ENCODE results near the gene TULP1. TPM values are rescaled to one million over a fixed set of nuclear protein-coding genes. Genes with fewer than 3 reads are reported as not detected.

TULP1 gene
- total and polyA plus RNA-seq, 2 of the 13 experiments (the other 11 are each of a cell fraction or from before 2014, with no cell fraction given), result not detected

DNA sequence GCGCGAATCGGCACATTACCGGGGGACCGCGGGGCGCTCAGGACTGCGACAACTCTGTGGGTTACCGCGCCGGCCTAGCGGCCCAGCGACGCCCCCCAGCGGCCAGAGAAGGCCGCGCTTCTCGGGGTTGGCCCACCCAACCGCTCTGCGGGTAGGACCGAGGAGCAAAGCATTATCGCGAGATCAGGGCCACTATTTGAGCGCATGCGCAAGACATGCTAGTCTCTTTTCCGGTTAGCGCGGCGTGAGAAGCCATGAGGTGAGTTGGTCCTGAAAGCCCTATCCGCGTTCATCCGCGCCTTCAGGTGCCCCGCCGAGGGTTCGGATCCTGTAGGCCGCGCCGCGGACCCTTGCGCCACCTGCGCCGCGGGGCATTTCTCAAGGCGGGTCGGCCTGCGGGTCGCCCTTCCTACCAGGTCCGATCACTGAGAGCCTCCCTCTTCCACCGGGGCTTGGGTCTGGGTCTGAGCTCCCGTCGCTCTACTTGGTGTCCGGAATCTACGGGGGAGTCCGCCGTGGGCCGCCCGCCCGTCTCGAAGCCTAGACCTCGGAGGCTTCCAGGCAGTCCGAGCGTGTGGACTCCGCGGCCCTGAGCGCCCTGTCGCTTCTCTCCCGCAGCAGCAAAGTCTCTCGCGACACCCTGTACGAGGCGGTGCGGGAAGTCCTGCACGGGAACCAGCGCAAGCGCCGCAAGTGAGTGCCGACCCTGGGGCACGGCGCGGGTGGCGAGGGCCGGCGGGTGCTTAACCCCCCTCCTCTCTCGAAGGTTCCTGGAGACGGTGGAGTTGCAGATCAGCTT, 44.3 kb downstream of the TULP1 start, which contains the start of gene RPL10A (continued):
- TF ChIP-seq, protein P1, sequence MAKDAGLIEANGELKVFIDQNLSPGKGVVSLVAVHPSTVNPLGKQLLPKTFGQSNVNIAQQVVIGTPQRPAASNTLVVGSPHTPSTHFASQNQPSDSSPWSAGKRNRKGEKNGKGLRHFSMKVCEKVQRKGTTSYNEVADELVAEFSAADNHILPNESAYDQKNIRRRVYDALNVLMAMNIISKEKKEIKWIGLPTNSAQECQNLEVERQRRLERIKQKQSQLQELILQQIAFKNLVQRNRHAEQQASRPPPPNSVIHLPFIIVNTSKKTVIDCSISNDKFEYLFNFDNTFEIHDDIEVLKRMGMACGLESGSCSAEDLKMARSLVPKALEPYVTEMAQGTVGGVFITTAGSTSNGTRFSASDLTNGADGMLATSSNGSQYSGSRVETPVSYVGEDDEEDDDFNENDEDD (CRISPR knock-in tag; IDR thresholded peaks at IDR 0.05; ENCODE audit: borderline replicate concordance), result no peak; the same call in 1 of the 2 replicates
- TF ChIP-seq, protein P2, sequence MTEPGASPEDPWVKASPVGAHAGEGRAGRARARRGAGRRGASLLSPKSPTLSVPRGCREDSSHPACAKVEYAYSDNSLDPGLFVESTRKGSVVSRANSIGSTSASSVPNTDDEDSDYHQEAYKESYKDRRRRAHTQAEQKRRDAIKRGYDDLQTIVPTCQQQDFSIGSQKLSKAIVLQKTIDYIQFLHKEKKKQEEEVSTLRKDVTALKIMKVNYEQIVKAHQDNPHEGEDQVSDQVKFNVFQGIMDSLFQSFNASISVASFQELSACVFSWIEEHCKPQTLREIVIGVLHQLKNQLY (CRISPR knock-in tag; IDR thresholded peaks at IDR 0.05), result peak; percentile 79
- TF ChIP-seq KDM6A (CRISPR knock-in tag; IDR thresholded peaks at IDR 0.05; ENCODE audit: low read depth) (no peak), ELF3 (CRISPR knock-in tag; IDR thresholded peaks at IDR 0.05) (peak; percentile 95), ZNF44 (CRISPR knock-in tag; IDR thresholded peaks at IDR 0.05) (peak; percentile 74; the same call in 1 of the 2 replicates), NR1H2 (CRISPR knock-in tag; IDR thresholded peaks at IDR 0.05; ENCODE audit: borderline replicate concordance, low read depth) (peak; percentile 97), DPF2 (CRISPR knock-in tag; IDR thresholded peaks at IDR 0.05; ENCODE audit: borderline replicate concordance, low read depth) (0 out of 2 replicates have a peak, but pooled peaks have one; percentile 51), ZNF33B (CRISPR knock-in tag; IDR thresholded peaks at IDR 0.05) (peak; percentile 92), HOXD1 (CRISPR knock-in tag; IDR thresholded peaks at IDR 0.05) (peak; percentile 80; the same call in 1 of the 2 replicates), NFIB (CRISPR knock-in tag; IDR thresholded peaks at IDR 0.05; ENCODE audit: borderline replicate concordance) (peak; percentile 98), ZNF367 (CRISPR knock-in tag; IDR thresholded peaks at IDR 0.05; ENCODE audit: borderline replicate concordance) (0 out of 2 replicates have a peak, but pooled peaks have one; percentile 48), ZNF547 (CRISPR knock-in tag; IDR thresholded peaks at IDR 0.05) (peak; percentile 91), ZSCAN12 (CRISPR knock-in tag; IDR thresholded peaks at IDR 0.05) (peak; percentile 18; the same call in 1 of the 2 replicates), ZNF510 (CRISPR knock-in tag; IDR thresholded peaks at IDR 0.05; ENCODE audit: low read depth) (peak; percentile 99), CHD2 (IDR thresholded peaks at IDR 0.05; ENCODE audit: low read depth, low read length) (peak; percentile 99), RBM39 (IDR thresholded peaks at IDR 0.05; ENCODE audit: low read depth, low read length, poor library complexity, severe bottlenecking) (peak; percentile 99), NCOA2 (CRISPR knock-in tag; IDR thresholded peaks at IDR 0.05) (peak; percentile 75; the same call in 1 of the 2 replicates), CREM (IDR thresholded peaks at IDR 0.05) (no peak), CREM (CRISPR knock-in tag; IDR thresholded peaks at IDR 0.05) (no peak), PTBP1 (IDR thresholded peaks at IDR 0.05; ENCODE audit: low read depth, low read length, poor library complexity, severe bottlenecking) (peak; percentile 87), ARNTL (CRISPR knock-in tag; IDR thresholded peaks at IDR 0.05) (peak; percentile 83), ZZZ3 (CRISPR knock-in tag; IDR thresholded peaks at IDR 0.05; ENCODE audit: borderline replicate concordance) (peak; percentile 99), SRY (CRISPR knock-in tag; IDR thresholded peaks at IDR 0.05) (peak; percentile 99)
- TF ChIP-seq, protein P3, sequence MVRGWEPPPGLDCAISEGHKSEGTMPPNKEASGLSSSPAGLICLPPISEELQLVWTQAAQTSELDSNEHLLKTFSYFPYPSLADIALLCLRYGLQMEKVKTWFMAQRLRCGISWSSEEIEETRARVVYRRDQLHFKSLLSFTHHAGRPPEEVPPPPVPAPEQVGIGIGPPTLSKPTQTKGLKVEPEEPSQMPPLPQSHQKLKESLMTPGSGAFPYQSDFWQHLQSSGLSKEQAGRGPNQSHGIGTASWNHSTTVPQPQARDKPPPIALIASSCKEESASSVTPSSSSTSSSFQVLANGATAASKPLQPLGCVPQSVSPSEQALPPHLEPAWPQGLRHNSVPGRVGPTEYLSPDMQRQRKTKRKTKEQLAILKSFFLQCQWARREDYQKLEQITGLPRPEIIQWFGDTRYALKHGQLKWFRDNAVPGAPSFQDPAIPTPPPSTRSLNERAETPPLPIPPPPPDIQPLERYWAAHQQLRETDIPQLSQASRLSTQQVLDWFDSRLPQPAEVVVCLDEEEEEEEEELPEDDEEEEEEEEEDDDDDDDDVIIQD (CRISPR knock-in tag; IDR thresholded peaks at IDR 0.05; ENCODE audit: low read depth), result peak; percentile 83
- TF ChIP-seq, protein P4, sequence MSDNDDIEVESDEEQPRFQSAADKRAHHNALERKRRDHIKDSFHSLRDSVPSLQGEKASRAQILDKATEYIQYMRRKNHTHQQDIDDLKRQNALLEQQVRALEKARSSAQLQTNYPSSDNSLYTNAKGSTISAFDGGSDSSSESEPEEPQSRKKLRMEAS (IDR thresholded peaks at IDR 0.05), result peak; percentile 98
- TF ChIP-seq, protein P5, sequence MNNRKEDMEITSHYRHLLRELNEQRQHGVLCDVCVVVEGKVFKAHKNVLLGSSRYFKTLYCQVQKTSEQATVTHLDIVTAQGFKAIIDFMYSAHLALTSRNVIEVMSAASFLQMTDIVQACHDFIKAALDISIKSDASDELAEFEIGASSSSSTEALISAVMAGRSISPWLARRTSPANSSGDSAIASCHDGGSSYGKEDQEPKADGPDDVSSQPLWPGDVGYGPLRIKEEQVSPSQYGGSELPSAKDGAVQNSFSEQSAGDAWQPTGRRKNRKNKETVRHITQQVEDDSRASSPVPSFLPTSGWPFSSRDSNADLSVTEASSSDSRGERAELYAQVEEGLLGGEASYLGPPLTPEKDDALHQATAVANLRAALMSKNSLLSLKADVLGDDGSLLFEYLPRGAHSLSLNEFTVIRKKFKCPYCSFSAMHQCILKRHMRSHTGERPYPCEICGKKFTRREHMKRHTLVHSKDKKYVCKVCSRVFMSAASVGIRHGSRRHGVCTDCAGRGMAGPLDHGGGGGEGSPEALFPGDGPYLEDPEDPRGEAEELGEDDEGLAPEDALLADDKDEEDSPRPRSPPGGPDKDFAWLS (CRISPR knock-in tag; IDR thresholded peaks at IDR 0.05; ENCODE audit: borderline replicate concordance), result no peak
